ENCODE data around the gene KRT79. TPM values are rescaled to one million over a fixed set of nuclear protein-coding genes. Genes with fewer than 3 reads are reported as not detected.

KRT79 gene
- total and polyA plus RNA-seq, 4 donors, result not detected

- WGBS, result 86% methylated on average over 3 of the region's 3 CpGs
- H3K9ac ChIP-seq (ENCODE audit: low read depth in 1 of 2, low read length in 2 of 2), result no peak overlapping the region
- peaks cover 1 to 12% (median 4%) of the 10 kb centered on the region in 4 donors for H3K4me1 ChIP-seq (ENCODE audit: control insufficient read depth in 4 of 4, insufficient read depth in 4 of 4, low read length in 3 of 4)
- no peaks in the 10 kb centered on the region for H3K36me3 ChIP-seq (ENCODE audit: control insufficient read depth in 4 of 4, insufficient read depth in 3 of 4, low read depth in 1 of 4, low read length in 3 of 4)
- H3K9me3 ChIP-seq (ENCODE audit: control insufficient read depth in 4 of 4, low read length in 3 of 4), result no peaks in the 10 kb centered on the region
- no peak for DNase-seq (ENCODE audit: low spot score)
- H3K27ac ChIP-seq (ENCODE audit: low read depth in 1 of 2, low read length in 2 of 2), result no peak overlapping the region
- no peak overlapping the region for H3K4me3 ChIP-seq (ENCODE audit: low read depth in 1 of 3, low read length in 3 of 3)
- H3K27me3 ChIP-seq (ENCODE audit: control insufficient read depth in 4 of 4, insufficient read depth in 4 of 4, low read length in 3 of 4), result no peaks in the 10 kb centered on the region
- TF ChIP-seq JUND (IDR thresholded peaks at IDR 0.05), result no peak
- no peak for TF ChIP-seq GABPA (IDR thresholded peaks at IDR 0.05 in 1 of 2, conservative IDR thresholded peaks at IDR 0.05 in 1 of 2)
- no peak for TF ChIP-seq REST (IDR thresholded peaks at IDR 0.05)
These were observed 43.1 kb upstream of the KRT79 start for GRCh38 chr12:52877242-52877641.

DNA sequence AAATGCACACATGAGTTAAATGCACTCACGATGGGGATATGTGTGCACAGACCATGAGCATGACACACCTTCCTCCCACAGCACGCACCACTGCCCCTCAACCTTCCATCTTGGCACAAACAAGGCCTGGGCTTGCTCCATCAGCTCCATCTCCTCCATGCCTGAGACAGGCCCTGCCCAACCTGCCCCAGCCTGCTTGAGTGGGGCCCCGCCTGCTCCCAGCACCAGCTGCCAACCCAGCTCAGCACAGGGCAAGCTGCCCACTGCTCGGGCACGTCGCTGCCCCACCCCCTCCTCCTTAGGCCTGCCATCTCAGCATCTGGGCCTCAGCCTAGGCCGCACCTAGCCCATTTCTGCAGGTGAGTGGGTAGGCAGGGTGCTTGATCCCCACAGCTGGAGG lies 42.3 kb upstream of the KRT79 start:
- TF ChIP-seq YY1 (IDR thresholded peaks at IDR 0.05) (no peak), SP1 (IDR thresholded peaks at IDR 0.05) (no peak), FOXA2 (IDR thresholded peaks at IDR 0.05) (no peak)
- TF ChIP-seq, protein P1, sequence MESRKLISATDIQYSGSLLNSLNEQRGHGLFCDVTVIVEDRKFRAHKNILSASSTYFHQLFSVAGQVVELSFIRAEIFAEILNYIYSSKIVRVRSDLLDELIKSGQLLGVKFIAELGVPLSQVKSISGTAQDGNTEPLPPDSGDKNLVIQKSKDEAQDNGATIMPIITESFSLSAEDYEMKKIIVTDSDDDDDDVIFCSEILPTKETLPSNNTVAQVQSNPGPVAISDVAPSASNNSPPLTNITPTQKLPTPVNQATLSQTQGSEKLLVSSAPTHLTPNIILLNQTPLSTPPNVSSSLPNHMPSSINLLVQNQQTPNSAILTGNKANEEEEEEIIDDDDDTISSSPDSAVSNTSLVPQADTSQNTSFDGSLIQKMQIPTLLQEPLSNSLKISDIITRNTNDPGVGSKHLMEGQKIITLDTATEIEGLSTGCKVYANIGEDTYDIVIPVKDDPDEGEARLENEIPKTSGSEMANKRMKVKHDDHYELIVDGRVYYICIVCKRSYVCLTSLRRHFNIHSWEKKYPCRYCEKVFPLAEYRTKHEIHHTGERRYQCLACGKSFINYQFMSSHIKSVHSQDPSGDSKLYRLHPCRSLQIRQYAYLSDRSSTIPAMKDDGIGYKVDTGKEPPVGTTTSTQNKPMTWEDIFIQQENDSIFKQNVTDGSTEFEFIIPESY (IDR thresholded peaks at IDR 0.05), result no peak
- TF ChIP-seq, protein P2, sequence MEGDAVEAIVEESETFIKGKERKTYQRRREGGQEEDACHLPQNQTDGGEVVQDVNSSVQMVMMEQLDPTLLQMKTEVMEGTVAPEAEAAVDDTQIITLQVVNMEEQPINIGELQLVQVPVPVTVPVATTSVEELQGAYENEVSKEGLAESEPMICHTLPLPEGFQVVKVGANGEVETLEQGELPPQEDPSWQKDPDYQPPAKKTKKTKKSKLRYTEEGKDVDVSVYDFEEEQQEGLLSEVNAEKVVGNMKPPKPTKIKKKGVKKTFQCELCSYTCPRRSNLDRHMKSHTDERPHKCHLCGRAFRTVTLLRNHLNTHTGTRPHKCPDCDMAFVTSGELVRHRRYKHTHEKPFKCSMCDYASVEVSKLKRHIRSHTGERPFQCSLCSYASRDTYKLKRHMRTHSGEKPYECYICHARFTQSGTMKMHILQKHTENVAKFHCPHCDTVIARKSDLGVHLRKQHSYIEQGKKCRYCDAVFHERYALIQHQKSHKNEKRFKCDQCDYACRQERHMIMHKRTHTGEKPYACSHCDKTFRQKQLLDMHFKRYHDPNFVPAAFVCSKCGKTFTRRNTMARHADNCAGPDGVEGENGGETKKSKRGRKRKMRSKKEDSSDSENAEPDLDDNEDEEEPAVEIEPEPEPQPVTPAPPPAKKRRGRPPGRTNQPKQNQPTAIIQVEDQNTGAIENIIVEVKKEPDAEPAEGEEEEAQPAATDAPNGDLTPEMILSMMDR (IDR thresholded peaks at IDR 0.05; ENCODE audit: low read depth, low read length, missing input control), result no peak
- no peaks in the 10 kb centered on the region for H3K36me3 ChIP-seq (ENCODE audit: control insufficient read depth in 4 of 4, insufficient read depth in 3 of 4, low read depth in 1 of 4, low read length in 3 of 4)
- H3K4me1 ChIP-seq (ENCODE audit: control insufficient read depth in 4 of 4, insufficient read depth in 4 of 4, low read length in 3 of 4), result peaks cover 1 to 12% (median 4%) of the 10 kb centered on the region in 4 donors
- no peaks in the 10 kb centered on the region for H3K27me3 ChIP-seq (ENCODE audit: control insufficient read depth in 4 of 4, insufficient read depth in 4 of 4, low read length in 3 of 4)
- no peak overlapping the region for H3K27ac ChIP-seq (ENCODE audit: low read depth in 1 of 2, low read length in 2 of 2)
- H3K9ac ChIP-seq (ENCODE audit: low read depth in 1 of 2, low read length in 2 of 2), result no peak overlapping the region
- 77% methylated on average over 7 of the region's 7 CpGs for WGBS
- H3K4me3 ChIP-seq (ENCODE audit: low read depth in 1 of 3, low read length in 3 of 3), result no peak overlapping the region
- DNase-seq (ENCODE audit: low spot score), result no peak
- H3K9me3 ChIP-seq (ENCODE audit: control insufficient read depth in 4 of 4, low read length in 3 of 4), result no peaks in the 10 kb centered on the region
